Measurements from ENCODE around the gene KIF21A.
"Not testable (repeated sequence)": the region's sequence is repeated elsewhere in the genome, so short reads cannot be mapped to it uniquely, and the experiment has no call there.

The KIF21A gene

DNA sequence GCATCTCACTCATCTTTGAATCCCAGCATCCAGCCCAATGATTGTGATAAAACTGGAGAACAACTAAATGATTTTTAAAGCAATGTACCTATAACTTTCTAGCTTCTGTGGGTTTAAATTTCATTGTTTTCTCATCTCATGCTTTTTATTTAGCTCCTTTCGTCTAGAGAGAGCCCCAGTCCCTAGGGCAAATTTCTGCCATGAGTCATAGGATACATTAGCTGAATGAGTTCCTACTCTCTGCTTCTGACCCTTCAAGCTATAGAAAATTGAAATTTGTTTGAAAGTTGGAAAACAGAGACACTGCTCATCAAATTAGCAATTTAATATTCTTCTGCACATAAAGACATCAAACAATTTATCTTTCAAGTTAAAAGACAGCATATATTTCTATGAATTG is 113.9 kb downstream of the KIF21A start:
- DNase-seq (ENCODE audit: low spot score) = no peak
- no peaks in the 10 kb centered on the region for H3K27me3 Mint-ChIP-seq (ENCODE audit: low read depth)
- no peak overlapping the region for H3K27ac Mint-ChIP-seq
- H3K4me3 Mint-ChIP-seq = no peak overlapping the region
- H3K36me3 Mint-ChIP-seq (ENCODE audit: low read depth) = peaks cover 28% of the 10 kb centered on the region
- peaks cover 6% of the 10 kb centered on the region for H3K9me3 Mint-ChIP-seq
- H3K4me1 Mint-ChIP-seq (ENCODE audit: low read depth) = peaks cover 19% of the 10 kb centered on the region

DNA sequence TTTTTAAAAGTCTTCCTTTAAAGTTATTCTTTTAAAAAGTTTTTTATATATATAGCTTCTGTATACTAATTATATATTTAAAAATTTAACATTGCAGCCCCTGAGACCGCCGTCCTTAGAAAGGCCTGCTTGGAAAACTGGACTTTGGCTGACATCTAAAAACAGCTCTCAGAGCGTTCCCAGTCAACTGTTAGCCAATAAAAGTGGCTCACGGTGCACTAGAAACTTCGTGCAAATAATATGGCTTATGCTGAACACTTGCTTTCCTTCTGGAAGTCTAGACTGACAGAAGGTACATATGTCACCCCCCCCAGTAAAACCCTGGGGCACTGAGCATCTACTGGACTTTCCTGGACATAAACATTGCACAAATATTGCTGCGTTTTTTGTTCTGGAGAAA is 115.0 kb downstream of the KIF21A start:
- H3K4me1 Mint-ChIP-seq (ENCODE audit: low read depth) = peaks cover 19% of the 10 kb centered on the region
- H3K27me3 Mint-ChIP-seq (ENCODE audit: low read depth) = no peaks in the 10 kb centered on the region
- no peak for DNase-seq (ENCODE audit: low spot score)
- no peak overlapping the region for H3K4me3 Mint-ChIP-seq
- peaks cover 28% of the 10 kb centered on the region for H3K36me3 Mint-ChIP-seq (ENCODE audit: low read depth)
- peaks cover 6% of the 10 kb centered on the region for H3K9me3 Mint-ChIP-seq
- no peak overlapping the region for H3K27ac Mint-ChIP-seq

DNA sequence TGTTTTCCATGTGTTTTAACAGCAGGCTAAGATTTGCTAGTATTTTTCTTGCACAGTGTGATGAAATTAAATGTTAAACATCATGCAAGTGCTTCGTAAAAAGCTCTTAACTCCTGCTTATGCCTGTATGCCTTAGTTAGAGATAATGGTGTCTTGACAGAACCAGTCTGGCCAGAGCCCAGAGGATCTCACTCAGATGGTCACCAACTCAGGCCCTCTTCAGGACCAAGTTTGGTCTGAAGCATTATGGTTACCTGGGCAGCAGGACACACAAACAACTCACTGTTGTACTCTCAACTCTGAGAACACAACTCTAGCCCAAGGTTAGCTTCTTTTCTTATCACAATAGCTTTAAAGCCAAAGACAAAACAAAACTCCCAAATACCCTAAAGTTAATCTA is 115.4 kb downstream of the KIF21A start:
- Mint-ChIP-seq H3K4me1 (ENCODE audit: low read depth) (peaks cover 18% of the 10 kb centered on the region), H3K27me3 (ENCODE audit: low read depth) (no peaks in the 10 kb centered on the region), H3K9me3 (peaks cover 5% of the 10 kb centered on the region), H3K36me3 (ENCODE audit: low read depth) (peaks cover 24% of the 10 kb centered on the region), H3K4me3 (no peak overlapping the region), H3K27ac (no peak overlapping the region)
- DNase-seq (ENCODE audit: low spot score) = no peak

DNA sequence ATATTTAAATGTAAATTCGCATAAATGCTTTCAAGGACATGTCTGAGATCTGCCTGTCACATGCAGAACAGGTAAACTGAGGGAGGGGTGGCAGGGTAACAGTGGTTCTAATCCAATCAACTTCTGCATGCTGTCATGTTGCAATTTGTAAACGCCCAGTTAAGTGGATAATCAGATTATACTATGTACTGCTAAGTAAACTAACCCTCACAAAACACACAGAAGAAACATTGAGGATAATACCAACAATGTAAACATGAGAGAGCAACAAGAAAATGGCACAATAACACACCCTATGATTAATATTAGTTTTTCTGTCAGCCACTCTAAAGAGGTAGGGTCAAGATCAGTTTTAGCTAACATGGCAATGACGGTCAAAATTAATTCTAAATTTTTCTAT is 123.7 kb downstream of the KIF21A start:
- Mint-ChIP-seq H3K9me3 (no peaks in the 10 kb centered on the region), H3K4me3 (no peak overlapping the region), H3K4me1 (ENCODE audit: low read depth) (no peaks in the 10 kb centered on the region), H3K27ac (no peak overlapping the region), H3K27me3 (ENCODE audit: low read depth) (no peaks in the 10 kb centered on the region), H3K36me3 (ENCODE audit: low read depth) (peaks cover 1% of the 10 kb centered on the region)
- no peak for DNase-seq (ENCODE audit: low spot score)

- Mint-ChIP-seq H3K27ac (no peak overlapping the region), H3K4me3 (no peak overlapping the region), H3K27me3 (ENCODE audit: low read depth) (no peaks in the 10 kb centered on the region), H3K36me3 (ENCODE audit: low read depth) (peaks cover 5% of the 10 kb centered on the region), H3K9me3 (no peaks in the 10 kb centered on the region), H3K4me1 (ENCODE audit: low read depth) (no peaks in the 10 kb centered on the region)
- DNase-seq (ENCODE audit: low spot score) = no peak
These were observed 128.4 kb downstream of the KIF21A start for GRCh38 chr12:39314547-39314946.

- Mint-ChIP-seq H3K4me3 (no peak overlapping the region), H3K36me3 (ENCODE audit: low read depth) (peaks cover 10% of the 10 kb centered on the region), H3K27ac (no peak overlapping the region), H3K4me1 (ENCODE audit: low read depth) (no peaks in the 10 kb centered on the region), H3K9me3 (no peaks in the 10 kb centered on the region), H3K27me3 (ENCODE audit: low read depth) (no peaks in the 10 kb centered on the region)
- no peak for DNase-seq (ENCODE audit: low spot score)
These were observed 133.4 kb downstream of the KIF21A start for GRCh38 chr12:39309516-39309915.

DNA sequence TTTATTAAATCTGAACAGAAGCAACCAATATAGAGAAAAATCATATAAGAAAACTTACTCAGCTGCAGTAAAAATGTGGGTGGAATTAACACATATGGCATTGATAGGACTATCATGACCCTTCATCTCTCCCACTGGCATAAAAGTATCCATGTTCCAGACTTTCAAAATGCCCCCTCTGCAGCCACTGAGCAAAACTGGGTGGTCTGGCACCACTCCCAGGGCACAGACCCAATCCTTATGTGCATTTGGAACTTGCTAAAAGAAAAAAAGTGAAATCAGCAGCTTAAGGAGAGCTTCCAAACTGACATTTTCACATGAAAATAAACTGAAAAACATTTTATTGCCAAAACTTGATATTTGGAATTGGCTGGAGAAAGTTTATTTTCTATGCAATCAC is 141.5 kb downstream of the KIF21A start:
- DNase-seq (ENCODE audit: low spot score) = no peak
- Mint-ChIP-seq H3K4me1 (ENCODE audit: low read depth) (peaks cover 6% of the 10 kb centered on the region), H3K27ac (no peak overlapping the region), H3K36me3 (ENCODE audit: low read depth) (peaks cover 13% of the 10 kb centered on the region), H3K27me3 (ENCODE audit: low read depth) (no peaks in the 10 kb centered on the region), H3K4me3 (no peak overlapping the region), H3K9me3 (peaks cover 3% of the 10 kb centered on the region)

- H3K27ac Mint-ChIP-seq = no peak overlapping the region
- H3K4me3 Mint-ChIP-seq = no peak overlapping the region
- H3K27me3 Mint-ChIP-seq (ENCODE audit: low read depth) = no peaks in the 10 kb centered on the region
- no peak for DNase-seq (ENCODE audit: low spot score)
- H3K36me3 Mint-ChIP-seq (ENCODE audit: low read depth) = peaks cover 13% of the 10 kb centered on the region
- H3K4me1 Mint-ChIP-seq (ENCODE audit: low read depth) = peaks cover 7% of the 10 kb centered on the region
- H3K9me3 Mint-ChIP-seq = peaks cover 3% of the 10 kb centered on the region
These were observed 142.1 kb downstream of the KIF21A start for GRCh38 chr12:39300799-39301198.

GRCh38 chr12:39297891-39298290 is 145.0 kb downstream of the KIF21A start:
- H3K27ac Mint-ChIP-seq = no peak overlapping the region
- no peak overlapping the region for H3K4me3 Mint-ChIP-seq
- no peaks in the 10 kb centered on the region for H3K27me3 Mint-ChIP-seq (ENCODE audit: low read depth)
- DNase-seq (ENCODE audit: low spot score) = no peak
- H3K4me1 Mint-ChIP-seq (ENCODE audit: low read depth) = peaks cover 7% of the 10 kb centered on the region
- H3K9me3 Mint-ChIP-seq = peaks cover 3% of the 10 kb centered on the region
- H3K36me3 Mint-ChIP-seq (ENCODE audit: low read depth) = peaks cover 6% of the 10 kb centered on the region

DNA sequence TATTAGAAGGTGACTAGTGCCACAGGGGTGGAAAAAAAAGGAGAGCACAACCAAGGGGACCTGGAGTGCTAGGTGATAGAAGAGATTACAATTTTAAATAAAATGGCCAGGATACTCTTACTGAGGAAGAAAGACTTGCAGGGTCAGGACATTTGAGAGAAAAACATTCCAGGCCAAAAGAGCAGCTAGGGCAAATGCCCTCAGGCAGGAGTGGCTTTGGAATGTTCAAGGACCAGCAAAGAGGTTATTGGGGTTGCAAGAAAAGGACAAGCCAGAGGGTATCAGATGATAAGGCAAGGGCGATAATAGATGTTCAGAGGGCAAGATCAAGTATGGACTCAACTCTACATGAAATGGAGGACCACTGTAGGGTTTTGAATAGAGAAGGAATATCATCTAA is 146.4 kb downstream of the KIF21A start:
- H3K36me3 Mint-ChIP-seq (ENCODE audit: low read depth) = peaks cover 6% of the 10 kb centered on the region

DNA sequence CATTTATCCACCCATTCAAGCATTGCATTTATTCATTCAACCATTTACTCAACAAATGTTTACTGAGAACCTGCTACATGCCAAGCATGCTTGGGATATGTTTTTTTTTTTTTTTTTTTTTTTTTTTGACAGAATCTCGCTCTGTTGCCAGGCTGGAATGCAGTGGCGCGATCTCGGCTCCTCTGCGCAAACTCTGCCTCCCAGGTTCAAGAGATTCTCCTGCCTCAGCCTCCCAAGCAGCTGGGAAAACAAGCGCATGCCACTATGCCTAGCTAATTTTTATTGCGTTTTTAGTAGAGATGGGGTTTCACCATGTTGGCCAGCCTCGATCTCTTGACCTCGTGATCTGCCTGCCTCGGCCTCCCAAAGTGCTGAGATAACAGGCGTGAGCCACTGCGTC is 147.3 kb downstream of the KIF21A start:
- not testable (repeated sequence) for H3K27me3 Mint-ChIP-seq (ENCODE audit: low read depth); H3K4me3 Mint-ChIP-seq

More for the DNA sequence above, 146.4 kb downstream of the KIF21A start:
- H3K9me3 Mint-ChIP-seq = peaks cover 3% of the 10 kb centered on the region
- H3K27me3 Mint-ChIP-seq (ENCODE audit: low read depth) = no peaks in the 10 kb centered on the region
- no peak for DNase-seq (ENCODE audit: low spot score)
- H3K4me1 Mint-ChIP-seq (ENCODE audit: low read depth) = peaks cover 7% of the 10 kb centered on the region
- H3K4me3 Mint-ChIP-seq = no peak overlapping the region
- no peak overlapping the region for H3K27ac Mint-ChIP-seq

DNA sequence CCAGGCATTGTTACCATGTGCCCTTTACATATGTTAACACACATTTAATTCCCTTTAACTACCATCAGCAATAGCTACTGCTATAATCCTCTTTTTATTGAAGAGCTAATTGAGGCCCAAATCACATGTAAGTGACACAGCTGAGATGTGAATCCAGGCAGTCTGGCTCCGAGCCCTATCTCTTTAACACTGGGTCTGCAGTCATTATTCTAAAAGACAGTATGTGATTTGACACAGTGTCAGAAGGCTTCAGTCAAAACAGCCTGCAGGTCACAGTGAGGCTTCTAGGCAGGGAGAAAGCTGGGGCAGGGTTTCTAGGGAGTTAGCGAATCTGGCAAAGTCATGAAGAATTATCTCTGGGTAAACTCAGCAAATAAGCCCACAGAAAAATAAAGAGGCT is 148.2 kb downstream of the KIF21A start:
- H3K4me3 Mint-ChIP-seq = no peak overlapping the region
- H3K4me1 Mint-ChIP-seq (ENCODE audit: low read depth) = peaks cover 7% of the 10 kb centered on the region
- no peaks in the 10 kb centered on the region for H3K27me3 Mint-ChIP-seq (ENCODE audit: low read depth)
- H3K27ac Mint-ChIP-seq = no peak overlapping the region
- peaks cover 3% of the 10 kb centered on the region for H3K9me3 Mint-ChIP-seq
- no peak for DNase-seq (ENCODE audit: low spot score)
- H3K36me3 Mint-ChIP-seq (ENCODE audit: low read depth) = peaks cover 6% of the 10 kb centered on the region

More for the DNA sequence above, 147.3 kb downstream of the KIF21A start:
- not testable (repeated sequence) for H3K4me1 Mint-ChIP-seq (ENCODE audit: low read depth); DNase-seq (ENCODE audit: low spot score); H3K9me3 Mint-ChIP-seq; H3K27ac Mint-ChIP-seq; H3K36me3 Mint-ChIP-seq (ENCODE audit: low read depth)

DNA sequence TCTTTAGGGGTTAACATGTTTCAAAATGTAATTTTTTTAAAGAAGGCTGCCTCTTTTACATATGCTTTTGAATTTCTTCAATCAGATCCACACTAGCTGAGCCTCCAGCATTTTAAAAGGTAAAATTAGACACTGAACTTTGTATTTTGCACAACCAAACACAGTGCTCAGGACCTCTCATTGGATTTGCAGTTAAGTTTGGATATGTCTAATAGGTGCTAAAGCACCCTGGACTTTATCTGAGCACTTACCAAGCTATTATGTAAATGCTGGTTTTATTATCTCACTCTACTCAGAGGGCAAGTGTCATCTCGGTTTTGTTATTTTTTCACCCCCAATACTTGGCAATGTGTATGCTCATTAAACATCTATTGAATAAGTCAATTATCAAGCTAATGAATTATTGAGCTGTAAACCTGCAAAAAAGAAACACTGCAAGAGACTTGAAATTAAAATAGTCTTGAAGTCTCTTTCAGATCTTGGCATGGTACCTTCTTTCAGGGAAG is 150.7 kb downstream of the KIF21A start:
- Mint-ChIP-seq H3K4me3 (no peak overlapping the region), H3K27ac (no peak overlapping the region), H3K36me3 (ENCODE audit: low read depth) (peaks cover 4% of the 10 kb centered on the region), H3K9me3 (peaks cover 3% of the 10 kb centered on the region), H3K4me1 (ENCODE audit: low read depth) (peaks cover 7% of the 10 kb centered on the region), H3K27me3 (ENCODE audit: low read depth) (no peaks in the 10 kb centered on the region)
- DNase-seq (ENCODE audit: low spot score) = no peak

DNA sequence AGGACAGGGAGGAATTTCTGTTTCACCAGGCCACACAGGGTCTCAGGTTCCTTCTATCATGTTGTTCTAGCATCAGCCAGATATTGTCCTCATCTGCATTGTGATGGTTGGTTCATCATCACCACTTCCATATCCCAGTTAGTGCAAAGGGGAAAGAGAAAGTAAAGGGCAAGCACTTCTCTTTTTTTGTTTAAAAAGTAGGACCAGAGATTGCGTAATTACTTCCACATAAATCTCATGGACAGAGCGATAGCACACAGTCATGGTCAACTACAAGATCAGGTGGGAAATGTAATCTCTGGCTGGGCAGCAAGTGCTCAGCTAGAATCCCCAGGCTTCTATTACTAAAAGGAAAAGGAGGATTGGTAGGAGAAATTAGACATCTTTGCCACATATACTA is 155.1 kb downstream of the KIF21A start:
- H3K27ac Mint-ChIP-seq = no peak overlapping the region
- peaks cover 2% of the 10 kb centered on the region for H3K27me3 Mint-ChIP-seq (ENCODE audit: low read depth)
- H3K36me3 Mint-ChIP-seq (ENCODE audit: low read depth) = no peaks in the 10 kb centered on the region
- H3K4me3 Mint-ChIP-seq = no peak overlapping the region
- no peaks in the 10 kb centered on the region for H3K4me1 Mint-ChIP-seq (ENCODE audit: low read depth)
- DNase-seq (ENCODE audit: low spot score) = no peak
- no peaks in the 10 kb centered on the region for H3K9me3 Mint-ChIP-seq

DNA sequence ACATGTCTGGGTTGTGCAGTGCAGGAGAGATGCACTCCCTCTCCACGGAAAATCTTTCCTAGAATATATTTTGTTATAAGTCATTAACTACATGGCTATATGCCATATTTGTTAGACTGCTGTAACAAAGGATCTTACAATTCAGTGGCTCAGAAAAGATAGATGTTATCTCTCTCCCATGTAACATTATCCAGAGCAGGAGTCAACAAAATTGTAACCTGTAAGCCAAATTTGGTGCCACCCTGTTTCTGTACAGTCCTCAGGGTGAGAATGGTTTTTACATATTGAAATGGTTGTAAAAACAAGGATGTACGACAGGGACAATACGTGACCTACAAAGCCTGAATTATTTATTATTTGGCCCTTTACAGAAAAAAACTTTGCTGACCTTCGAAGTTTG is 155.5 kb downstream of the KIF21A start:
- Mint-ChIP-seq H3K9me3 (no peaks in the 10 kb centered on the region), H3K4me3 (no peak overlapping the region), H3K27me3 (ENCODE audit: low read depth) (peaks cover 2% of the 10 kb centered on the region), H3K36me3 (ENCODE audit: low read depth) (no peaks in the 10 kb centered on the region), H3K4me1 (ENCODE audit: low read depth) (no peaks in the 10 kb centered on the region), H3K27ac (no peak overlapping the region)
- DNase-seq (ENCODE audit: low spot score) = no peak
